Measurements from ENCODE around the gene RAD9A. TPM values are rescaled to one million over a fixed set of nuclear protein-coding genes. Genes with fewer than 3 reads are reported as not detected.

Gene RAD9A
- total and polyA plus RNA-seq, 9 of the 15 experiments (the other 6 are each of a cell fraction or from before 2014, with no cell fraction given): 1.4 to 41.2 (median 16.1) TPM

DNA sequence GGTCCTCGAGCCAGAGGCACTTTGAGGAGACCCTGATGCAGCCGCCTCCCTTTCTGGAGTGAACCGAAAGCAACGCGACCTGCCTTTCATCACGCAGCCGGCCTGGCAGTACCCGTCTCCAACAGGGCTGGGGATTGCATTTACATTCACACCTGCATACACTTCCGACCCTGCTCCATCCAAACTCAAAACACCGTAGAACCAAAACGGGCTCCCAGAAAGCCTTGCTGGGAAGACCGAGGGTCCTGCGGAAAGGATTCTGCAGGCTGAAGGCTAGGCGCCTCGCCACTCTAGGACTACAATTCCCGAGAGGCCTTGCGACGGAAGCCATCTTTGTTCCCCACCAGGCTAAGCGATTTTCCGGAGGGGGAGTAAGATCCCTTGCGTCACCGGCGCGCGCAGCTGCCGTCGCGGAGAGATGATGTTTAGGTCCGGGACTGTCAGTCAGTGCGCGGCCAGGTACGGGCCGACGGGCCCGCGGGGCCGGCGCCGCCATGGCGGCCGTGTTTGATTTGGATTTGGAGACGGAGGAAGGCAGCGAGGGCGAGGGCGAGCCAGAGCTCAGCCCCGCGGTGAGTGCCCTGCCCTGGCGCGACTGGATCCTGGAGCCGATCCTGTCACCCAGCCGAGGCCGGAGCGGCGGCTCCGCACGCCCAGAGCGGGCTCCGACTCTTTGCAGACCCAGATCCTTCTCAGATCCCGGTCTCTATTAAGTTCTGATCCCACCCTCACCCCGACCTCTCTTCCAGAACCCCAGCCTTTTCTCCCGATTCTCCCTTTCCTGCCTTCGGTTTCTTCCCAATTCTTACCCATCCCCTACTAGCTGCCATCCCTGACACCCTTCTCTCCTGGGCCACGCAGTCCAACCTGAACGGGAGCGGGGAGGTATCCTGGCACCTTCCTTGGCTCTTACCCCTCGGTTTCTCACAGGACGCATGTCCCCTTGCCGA lies 36.5 kb downstream of the RAD9A start, which contains the start of gene RPS6KB2 (continued):
- no peak for TF ChIP-seq JUN (IDR thresholded peaks at IDR 0.05; ENCODE audit: borderline replicate concordance, low read depth, low read length)
- TF ChIP-seq JUN (CRISPR knock-in tag; IDR thresholded peaks at IDR 0.05; ENCODE audit: borderline replicate concordance): no peak
- TF ChIP-seq SP1 (CRISPR knock-in tag; IDR thresholded peaks at IDR 0.05): peak; percentile 91
- no peak for TF ChIP-seq ZNF830 (CRISPR knock-in tag; IDR thresholded peaks at IDR 0.05)
- TF ChIP-seq, protein P1, sequence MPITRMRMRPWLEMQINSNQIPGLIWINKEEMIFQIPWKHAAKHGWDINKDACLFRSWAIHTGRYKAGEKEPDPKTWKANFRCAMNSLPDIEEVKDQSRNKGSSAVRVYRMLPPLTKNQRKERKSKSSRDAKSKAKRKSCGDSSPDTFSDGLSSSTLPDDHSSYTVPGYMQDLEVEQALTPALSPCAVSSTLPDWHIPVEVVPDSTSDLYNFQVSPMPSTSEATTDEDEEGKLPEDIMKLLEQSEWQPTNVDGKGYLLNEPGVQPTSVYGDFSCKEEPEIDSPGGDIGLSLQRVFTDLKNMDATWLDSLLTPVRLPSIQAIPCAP (CRISPR knock-in tag; IDR thresholded peaks at IDR 0.05; ENCODE audit: borderline replicate concordance): no peak
- peak; percentile 77 for TF ChIP-seq CEBPB (tag; IDR thresholded peaks at IDR 0.05)
- TF ChIP-seq IRF2 (CRISPR knock-in tag; IDR thresholded peaks at IDR 0.05): no peak
- TF ChIP-seq, protein P2, sequence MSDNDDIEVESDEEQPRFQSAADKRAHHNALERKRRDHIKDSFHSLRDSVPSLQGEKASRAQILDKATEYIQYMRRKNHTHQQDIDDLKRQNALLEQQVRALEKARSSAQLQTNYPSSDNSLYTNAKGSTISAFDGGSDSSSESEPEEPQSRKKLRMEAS (CRISPR knock-in tag; IDR thresholded peaks at IDR 0.05): peak; percentile 29
- TF ChIP-seq, protein P3, sequence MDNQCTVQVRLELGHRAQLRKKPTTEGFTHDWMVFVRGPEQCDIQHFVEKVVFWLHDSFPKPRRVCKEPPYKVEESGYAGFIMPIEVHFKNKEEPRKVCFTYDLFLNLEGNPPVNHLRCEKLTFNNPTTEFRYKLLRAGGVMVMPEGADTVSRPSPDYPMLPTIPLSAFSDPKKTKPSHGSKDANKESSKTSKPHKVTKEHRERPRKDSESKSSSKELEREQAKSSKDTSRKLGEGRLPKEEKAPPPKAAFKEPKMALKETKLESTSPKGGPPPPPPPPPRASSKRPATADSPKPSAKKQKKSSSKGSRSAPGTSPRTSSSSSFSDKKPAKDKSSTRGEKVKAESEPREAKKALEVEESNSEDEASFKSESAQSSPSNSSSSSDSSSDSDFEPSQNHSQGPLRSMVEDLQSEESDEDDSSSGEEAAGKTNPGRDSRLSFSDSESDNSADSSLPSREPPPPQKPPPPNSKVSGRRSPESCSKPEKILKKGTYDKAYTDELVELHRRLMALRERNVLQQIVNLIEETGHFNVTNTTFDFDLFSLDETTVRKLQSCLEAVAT (IDR thresholded peaks at IDR 0.05): peak; percentile 54 to 90; a peak in 1 of 4 replicates
- no peak for TF ChIP-seq SP2 (IDR thresholded peaks at IDR 0.05; ENCODE audit: extremely low read depth, low read depth, low read length, poor library complexity, severe bottlenecking)
- TF ChIP-seq ZNF583 (CRISPR knock-in tag; IDR thresholded peaks at IDR 0.05): no peak
- TF ChIP-seq, protein P4, sequence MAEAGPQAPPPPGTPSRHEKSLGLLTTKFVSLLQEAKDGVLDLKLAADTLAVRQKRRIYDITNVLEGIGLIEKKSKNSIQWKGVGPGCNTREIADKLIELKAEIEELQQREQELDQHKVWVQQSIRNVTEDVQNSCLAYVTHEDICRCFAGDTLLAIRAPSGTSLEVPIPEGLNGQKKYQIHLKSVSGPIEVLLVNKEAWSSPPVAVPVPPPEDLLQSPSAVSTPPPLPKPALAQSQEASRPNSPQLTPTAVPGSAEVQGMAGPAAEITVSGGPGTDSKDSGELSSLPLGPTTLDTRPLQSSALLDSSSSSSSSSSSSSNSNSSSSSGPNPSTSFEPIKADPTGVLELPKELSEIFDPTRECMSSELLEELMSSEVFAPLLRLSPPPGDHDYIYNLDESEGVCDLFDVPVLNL (CRISPR knock-in tag; IDR thresholded peaks at IDR 0.05; ENCODE audit: low read depth): no peak
- no peak for TF ChIP-seq ZNF75A (CRISPR knock-in tag; IDR thresholded peaks at IDR 0.05)
- TF ChIP-seq ARNT (IDR thresholded peaks at IDR 0.05): no peak
- TF ChIP-seq, protein P5, sequence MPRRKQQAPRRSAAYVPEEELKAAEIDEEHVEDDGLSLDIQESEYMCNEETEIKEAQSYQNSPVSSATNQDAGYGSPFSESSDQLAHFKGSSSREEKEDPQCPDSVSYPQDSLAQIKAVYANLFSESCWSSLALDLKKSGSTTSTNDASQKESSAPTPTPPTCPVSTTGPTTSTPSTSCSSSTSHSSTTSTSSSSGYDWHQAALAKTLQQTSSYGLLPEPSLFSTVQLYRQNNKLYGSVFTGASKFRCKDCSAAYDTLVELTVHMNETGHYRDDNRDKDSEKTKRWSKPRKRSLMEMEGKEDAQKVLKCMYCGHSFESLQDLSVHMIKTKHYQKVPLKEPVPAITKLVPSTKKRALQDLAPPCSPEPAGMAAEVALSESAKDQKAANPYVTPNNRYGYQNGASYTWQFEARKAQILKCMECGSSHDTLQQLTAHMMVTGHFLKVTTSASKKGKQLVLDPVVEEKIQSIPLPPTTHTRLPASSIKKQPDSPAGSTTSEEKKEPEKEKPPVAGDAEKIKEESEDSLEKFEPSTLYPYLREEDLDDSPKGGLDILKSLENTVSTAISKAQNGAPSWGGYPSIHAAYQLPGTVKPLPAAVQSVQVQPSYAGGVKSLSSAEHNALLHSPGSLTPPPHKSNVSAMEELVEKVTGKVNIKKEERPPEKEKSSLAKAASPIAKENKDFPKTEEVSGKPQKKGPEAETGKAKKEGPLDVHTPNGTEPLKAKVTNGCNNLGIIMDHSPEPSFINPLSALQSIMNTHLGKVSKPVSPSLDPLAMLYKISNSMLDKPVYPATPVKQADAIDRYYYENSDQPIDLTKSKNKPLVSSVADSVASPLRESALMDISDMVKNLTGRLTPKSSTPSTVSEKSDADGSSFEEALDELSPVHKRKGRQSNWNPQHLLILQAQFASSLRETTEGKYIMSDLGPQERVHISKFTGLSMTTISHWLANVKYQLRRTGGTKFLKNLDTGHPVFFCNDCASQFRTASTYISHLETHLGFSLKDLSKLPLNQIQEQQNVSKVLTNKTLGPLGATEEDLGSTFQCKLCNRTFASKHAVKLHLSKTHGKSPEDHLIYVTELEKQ (CRISPR knock-in tag; IDR thresholded peaks at IDR 0.05): no peak
- peak; percentile 94 for TF ChIP-seq RBFOX2 (IDR thresholded peaks at IDR 0.05; ENCODE audit: low read depth, low read length)
- TF ChIP-seq KAT7 (CRISPR knock-in tag; IDR thresholded peaks at IDR 0.05; ENCODE audit: borderline replicate concordance): peak; percentile 86
- no peak for TF ChIP-seq SREBF2 (CRISPR knock-in tag; IDR thresholded peaks at IDR 0.05)
